HL-60 (cell line): ENCODE measurements around the gene OR2T35.

Source experiments
- DNase-seq, 2 experiments: peaks; one replicate each; pipeline ENCODE4 v3.0.0-alpha.2; 2010 to 2020; ENCODE audit warnings: low read depth in 1 of 2, low spot score in 1 of 2
- H3K27ac ChIP-seq: fragments of 250-450 bp; sonication (Bioruptor Pico); replicated peaks from 2 replicates; pipeline ENCODE4 v1.5.1; 2020; ENCODE audit warnings: mild to moderate bottlenecking, moderate library complexity
- H3K27me3 ChIP-seq: fragments of 250-450 bp; sonication (Bioruptor Pico); 2 replicates; pipeline ENCODE4 v1.5.1; 2021; ENCODE audit warnings: mild to moderate bottlenecking, moderate library complexity; ENCODE audit not compliant: insufficient read depth, poor library complexity, severe bottlenecking
- H3K4me3 ChIP-seq: replicated peaks from 2 replicates; pipeline ENCODE4 v1.5.1; 2011; ENCODE audit warnings: mild to moderate bottlenecking, control low read depth, low read length; ENCODE audit not compliant: insufficient read depth
- CTCF ChIP-seq: IDR thresholded peaks from one replicate; pipeline ENCODE4 v1.5.1; 2011; ENCODE audit warnings: low read length, control low read depth, inconsistent platforms; ENCODE audit not compliant: insufficient read depth
- GABPA ChIP-seq: IDR thresholded peaks from 2 replicates; pipeline ENCODE4 v1.6.1; 2012; ENCODE audit warnings: low read depth
- POLR2AphosphoS5 ChIP-seq: IDR thresholded peaks from 2 replicates; pipeline ENCODE4 v1.6.1; 2012; ENCODE audit warnings: low read depth
- REST ChIP-seq: IDR thresholded peaks from 2 replicates; pipeline ENCODE4 v1.6.1; 2012; ENCODE audit warnings: low read depth; ENCODE audit not compliant: insufficient replicate concordance
- SPI1 ChIP-seq: IDR thresholded peaks from 2 replicates; pipeline ENCODE4 v1.6.1; 2012; ENCODE audit warnings: low read depth, mild to moderate bottlenecking, borderline replicate concordance

Gene OR2T35

GRCh38 chr1:248621770-248622169 lies 23.3 kb downstream of the OR2T35 start:
- Histone ChIP-seq H3K27me3 (no peaks in the 10 kb centered on the region), H3K27ac (no peak overlapping the region), H3K4me3 (no peak overlapping the region)
- TF ChIP-seq GABPA (no peak), POLR2AphosphoS5 (no peak)
- DNase-seq: no peak

GRCh38 chr1:248618878-248619277 lies 26.2 kb downstream of the OR2T35 start:
- no peak overlapping the region for H3K4me3 ChIP-seq
- peak in 1 of 2 experiments; percentile 75 for DNase-seq
- peak; percentile 78 for TF ChIP-seq CTCF
- no peak for TF ChIP-seq REST
- no peak for TF ChIP-seq GABPA
- no peak overlapping the region for H3K27ac ChIP-seq
- no peaks in the 10 kb centered on the region for H3K27me3 ChIP-seq

GRCh38 chr1:248618119-248618518 lies 27.0 kb downstream of the OR2T35 start:
- no peak for TF ChIP-seq SPI1
- TF ChIP-seq GABPA: no peak
- no peak for TF ChIP-seq CTCF
- TF ChIP-seq REST: no peak
- no peak for TF ChIP-seq POLR2AphosphoS5
- H3K27ac ChIP-seq: no peak overlapping the region
- no peak overlapping the region for H3K4me3 ChIP-seq
- no peak for DNase-seq
- no peaks in the 10 kb centered on the region for H3K27me3 ChIP-seq

GRCh38 chr1:248613742-248614141 lies 31.3 kb downstream of the OR2T35 start:
- H3K27me3 ChIP-seq: no peaks in the 10 kb centered on the region
- no peak overlapping the region for H3K4me3 ChIP-seq
- TF ChIP-seq SPI1 (no peak), REST (no peak), GABPA (no peak), CTCF (no peak), POLR2AphosphoS5 (no peak)
- no peak for DNase-seq
- no peak overlapping the region for H3K27ac ChIP-seq
